Muscle of leg (tissue), 11 donors: ENCODE measurements around the gene CEP112. TPM values are rescaled to one million over a fixed set of nuclear protein-coding genes. Genes with fewer than 3 reads are reported as not detected.

Source experiments
- DNase-seq: peaks from one replicate; pipeline ENCODE4 v3.0.0; 2013
- H3K27ac ChIP-seq: one replicate; pipeline ENCODE4 v1.5.1; 2013; ENCODE audit warnings: mild to moderate bottlenecking, low read length, control low read depth
- H3K27me3 ChIP-seq: one replicate; pipeline ENCODE4 v1.6.1; 2013; ENCODE audit warnings: low read length; ENCODE audit not compliant: control insufficient read depth, insufficient read depth
- H3K36me3 ChIP-seq: one replicate; pipeline ENCODE4 v1.6.1; 2013; ENCODE audit warnings: low read length; ENCODE audit not compliant: control insufficient read depth, insufficient read depth
- H3K4me1 ChIP-seq: one replicate; pipeline ENCODE4 v1.6.1; 2013; ENCODE audit warnings: low read length; ENCODE audit not compliant: control insufficient read depth, insufficient read depth
- H3K4me3 ChIP-seq: one replicate; pipeline ENCODE4 v1.5.1; 2013; ENCODE audit warnings: low read length, control low read depth
- H3K9me3 ChIP-seq: replicated peaks from 2 replicates; pipeline ENCODE4 v1.6.1; 2013; ENCODE audit warnings: low read depth, low read length; ENCODE audit not compliant: control insufficient read depth
- WGBS: methylation state at CpG from one replicate; pipeline ENCODE4 v1.1.5; 2013; ENCODE audit warnings: missing lambda C conversion rate; ENCODE audit not compliant: insufficient coverage; 5-methylcytosine and 5-hydroxymethylcytosine counted together
- polyA plus RNA-seq, 8 donors: library from polyadenylated mRNA; unstranded; fragments of 120-200 nt; gene quantifications; one replicate each; pipeline versions ENCODE4 v1.2.1 to v1.2.3, GENCODE V29; 2013; ENCODE audit warnings: inconsistent platforms in 1 of 8, low replicate concordance in 1 of 8; ENCODE audit not compliant: insufficient read length in 8 of 8, insufficient read depth in 1 of 8
- total RNA-seq: library from RNA; stranded (reverse); fragments of 120-200 nt; gene quantifications from one replicate; pipeline ENCODE4 v1.2.4, GENCODE V29; 2013

Gene CEP112
- total and polyA plus RNA-seq, 9 donors: 11.4 to 19.0 (median 14.8) TPM

DNA sequence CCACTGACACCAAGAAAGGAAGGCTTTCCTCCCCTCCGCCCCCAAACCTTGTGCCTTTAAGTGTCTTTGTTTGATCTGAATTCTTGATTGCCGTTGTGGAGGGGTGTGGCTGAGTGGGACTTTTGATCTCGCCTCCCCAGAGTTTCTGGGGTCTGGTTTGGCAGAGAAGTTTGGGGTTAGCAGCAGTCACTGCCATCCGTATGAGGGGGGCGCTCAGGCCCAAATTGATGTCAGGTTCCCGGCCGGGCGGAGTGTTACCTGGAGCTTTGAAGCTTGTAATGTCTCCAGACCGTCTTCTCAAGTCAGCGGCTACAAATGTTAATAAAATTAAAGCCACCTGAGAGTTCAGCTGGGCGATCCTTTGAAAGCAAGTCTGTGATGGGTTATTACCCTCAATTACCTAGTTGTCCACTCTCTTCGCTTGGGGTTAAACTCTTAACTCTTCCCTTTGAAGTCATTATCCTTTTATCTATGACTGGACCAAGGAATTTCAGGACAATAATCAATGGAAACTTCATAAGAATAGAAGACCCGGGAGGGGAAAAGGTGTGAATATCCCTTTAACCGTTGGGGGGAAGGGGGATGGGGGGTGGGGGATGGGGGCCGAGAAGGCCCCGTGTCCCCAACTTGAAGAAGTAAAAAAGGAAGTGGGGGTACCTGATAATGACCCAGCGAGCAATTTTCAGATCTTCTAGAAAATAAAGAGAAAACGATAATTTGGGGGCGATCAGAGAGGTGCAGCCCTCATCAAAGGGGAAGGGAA, 598.7 kb downstream of the CEP112 start:
- no peaks in the 10 kb centered on the region for H3K9me3 ChIP-seq
- peaks cover 20% of the 10 kb centered on the region for H3K4me1 ChIP-seq
- no peak overlapping the region for H3K4me3 ChIP-seq
- H3K36me3 ChIP-seq: no peaks in the 10 kb centered on the region
- H3K27me3 ChIP-seq: no peaks in the 10 kb centered on the region
- H3K27ac ChIP-seq: no peak overlapping the region
- WGBS: 67% methylated on average over 12 of the region's 19 CpGs
- no peak for DNase-seq

DNA sequence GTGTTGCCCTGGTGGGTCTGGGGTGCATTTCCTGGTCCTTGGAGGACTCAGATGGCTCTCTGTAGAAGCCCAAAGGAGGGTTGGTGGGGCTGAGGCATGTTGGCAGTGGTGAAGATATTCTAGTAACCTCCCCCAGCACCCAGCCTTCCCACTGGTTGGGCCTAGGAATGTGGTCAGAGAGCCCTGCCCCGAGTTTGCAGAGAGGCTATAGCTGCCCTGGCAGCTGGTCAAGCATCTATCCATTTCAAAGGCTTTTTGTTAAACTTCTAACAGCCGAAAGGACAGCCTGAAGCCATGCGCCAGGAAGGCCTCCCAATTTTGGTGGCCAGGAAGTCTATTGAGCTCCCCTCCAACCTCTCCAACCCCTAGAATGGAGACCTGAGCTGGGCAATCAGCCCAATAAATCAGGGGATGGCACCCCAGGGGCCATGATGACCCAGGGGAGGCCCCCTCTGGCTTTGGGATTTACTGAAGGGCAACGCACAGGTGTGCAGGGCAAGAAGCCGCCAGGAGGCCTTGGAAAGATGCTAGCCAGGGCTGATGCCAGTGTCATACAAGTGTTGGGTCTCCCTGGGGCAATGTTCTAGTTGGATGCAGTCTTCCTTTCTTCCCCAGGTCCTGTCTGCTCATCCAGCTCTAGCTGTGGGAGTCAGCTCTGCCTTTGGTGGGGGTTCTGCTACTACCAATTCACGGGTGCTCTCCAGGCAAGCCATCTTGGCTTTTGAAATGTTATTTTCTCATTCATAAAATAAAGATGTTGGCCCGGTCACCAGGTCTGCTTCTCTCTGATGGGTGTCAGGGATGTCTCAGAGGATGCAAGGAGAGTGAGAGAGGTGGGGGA, 599.6 kb downstream of the CEP112 start:
- no peak for DNase-seq
- H3K27me3 ChIP-seq: no peaks in the 10 kb centered on the region
- WGBS: 67% methylated on average over 2 of the region's 7 CpGs
- no peaks in the 10 kb centered on the region for H3K9me3 ChIP-seq
- H3K36me3 ChIP-seq: no peaks in the 10 kb centered on the region
- no peak overlapping the region for H3K27ac ChIP-seq
- no peak overlapping the region for H3K4me3 ChIP-seq
- peaks cover 30% of the 10 kb centered on the region for H3K4me1 ChIP-seq

DNA sequence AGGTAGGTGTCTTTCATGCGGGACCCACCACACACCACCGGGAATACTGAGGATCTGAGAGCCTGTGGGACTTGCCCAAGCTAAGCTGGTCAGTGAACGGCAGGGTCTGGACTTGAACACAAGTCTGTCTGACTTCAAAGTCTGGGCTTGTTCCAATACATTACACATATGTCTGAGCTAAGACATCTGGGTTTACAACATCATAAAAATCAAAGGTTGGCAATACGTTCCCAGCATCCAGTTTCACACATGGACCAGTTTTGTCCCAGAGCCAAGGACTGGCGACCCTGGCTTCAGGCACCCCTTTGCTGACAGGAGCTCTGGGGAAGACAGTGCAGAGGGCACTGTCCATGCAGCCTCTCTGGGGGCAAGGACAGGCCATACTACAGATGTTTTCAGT, 602.6 kb downstream of the CEP112 start:
- Histone ChIP-seq H3K9me3 (no peaks in the 10 kb centered on the region), H3K4me3 (no peak overlapping the region), H3K27ac (no peak overlapping the region), H3K27me3 (no peaks in the 10 kb centered on the region), H3K36me3 (no peaks in the 10 kb centered on the region), H3K4me1 (peaks cover 48% of the 10 kb centered on the region)
- 57% methylated on average over 5 of the region's 5 CpGs for WGBS
- no peak for DNase-seq

DNA sequence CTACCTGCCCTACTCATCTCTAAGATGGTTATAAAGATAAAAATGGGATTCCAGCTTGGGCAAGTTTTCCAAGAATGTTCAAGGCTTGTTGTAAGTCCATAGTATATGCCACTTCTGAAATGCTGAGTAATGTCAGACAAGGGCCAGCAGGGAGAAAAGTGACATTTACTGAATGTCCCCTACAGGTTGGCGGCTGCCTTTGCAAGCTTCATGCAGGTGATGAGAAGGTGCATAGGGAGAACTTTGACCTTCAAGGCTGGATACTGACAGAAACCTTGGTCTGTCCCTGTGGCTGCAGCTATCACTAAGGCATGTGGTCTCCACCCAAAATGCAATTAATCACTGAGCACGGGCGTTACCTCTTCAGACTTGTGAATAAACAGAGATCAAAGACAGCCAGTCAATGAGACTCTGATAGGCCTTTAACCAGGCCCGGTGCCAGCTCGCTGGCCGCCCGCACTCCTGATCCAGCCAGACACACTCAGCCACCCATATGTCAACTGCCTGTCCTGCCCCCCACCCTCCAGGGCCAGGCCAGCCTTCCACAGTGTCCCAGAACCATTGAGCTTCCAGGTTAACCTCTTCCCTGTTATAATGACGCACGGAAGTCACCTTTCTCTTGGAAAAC, 603.6 kb downstream of the CEP112 start:
- H3K4me3 ChIP-seq: no peak overlapping the region
- no peaks in the 10 kb centered on the region for H3K9me3 ChIP-seq
- H3K4me1 ChIP-seq: peaks cover 53% of the 10 kb centered on the region
- H3K27ac ChIP-seq: no peak overlapping the region
- no peak for DNase-seq
- H3K36me3 ChIP-seq: no peaks in the 10 kb centered on the region
- 77% methylated on average over 9 of the region's 9 CpGs for WGBS
- H3K27me3 ChIP-seq: no peaks in the 10 kb centered on the region

DNA sequence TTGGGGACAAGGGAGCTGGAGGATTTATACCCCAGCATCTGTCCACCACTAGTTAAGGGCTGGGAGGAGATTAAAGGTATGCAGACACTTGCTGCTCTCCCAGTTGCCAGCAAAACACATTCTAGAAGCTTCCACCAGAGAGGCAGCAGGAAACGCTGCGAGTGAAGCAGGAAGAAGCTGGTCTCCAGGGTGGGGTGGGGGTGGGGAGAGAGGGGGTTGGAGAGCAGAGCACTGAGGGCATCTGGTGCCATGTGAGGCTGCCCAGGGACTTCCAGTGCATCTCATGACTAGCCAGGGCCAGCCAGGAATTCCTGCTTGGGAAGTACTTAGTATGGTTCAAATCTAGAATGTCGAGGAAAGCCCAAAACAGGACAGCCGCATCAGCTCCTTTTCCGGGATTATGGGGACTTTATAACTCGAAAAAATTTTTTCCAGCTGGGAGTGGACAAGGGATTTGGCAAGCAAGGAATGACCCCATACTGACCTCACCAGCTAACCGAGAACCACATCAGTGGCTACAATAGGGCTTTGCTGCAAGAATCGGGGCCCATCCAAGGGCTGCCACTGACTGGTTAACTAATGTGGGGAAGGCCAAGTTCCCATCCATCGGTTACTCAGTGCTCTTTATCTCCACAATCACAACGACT, 604.3 kb downstream of the CEP112 start:
- peak; percentile 60 for DNase-seq
- Histone ChIP-seq H3K9me3 (no peaks in the 10 kb centered on the region), H3K27ac (peak overlapping the region; percentile 1), H3K36me3 (no peaks in the 10 kb centered on the region), H3K4me1 (peaks cover 53% of the 10 kb centered on the region), H3K4me3 (no peak overlapping the region), H3K27me3 (no peaks in the 10 kb centered on the region)
- 0% methylated on average over 1 of the region's 10 CpGs for WGBS

DNA sequence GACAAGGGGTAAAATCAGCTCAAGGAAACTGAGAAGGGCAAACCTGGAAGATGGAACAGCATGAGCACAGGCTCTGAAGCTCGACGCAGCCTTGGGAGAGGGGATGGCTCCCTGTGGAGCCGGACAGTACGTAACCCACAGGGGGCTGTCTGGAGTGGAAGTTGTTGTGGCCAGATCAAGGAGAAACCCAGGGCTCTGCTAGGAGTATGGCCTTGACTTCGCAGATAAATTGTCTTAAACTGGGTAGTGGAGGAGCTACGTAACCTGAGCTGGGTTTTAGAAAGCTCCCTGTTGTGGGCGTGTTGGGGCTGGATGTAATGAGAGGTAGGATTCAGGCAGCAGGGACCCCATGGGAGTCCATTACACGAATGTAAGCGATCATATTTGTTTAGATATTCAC, 605.0 kb downstream of the CEP112 start:
- no peaks in the 10 kb centered on the region for H3K9me3 ChIP-seq
- no peaks in the 10 kb centered on the region for H3K36me3 ChIP-seq
- peak overlapping the region; percentile 1 for H3K27ac ChIP-seq
- H3K27me3 ChIP-seq: no peaks in the 10 kb centered on the region
- peaks cover 51% of the 10 kb centered on the region for H3K4me1 ChIP-seq
- H3K4me3 ChIP-seq: no peak overlapping the region
- 67% methylated on average over 5 of the region's 9 CpGs for WGBS
- no peak for DNase-seq

Other genes with a start within 250 kb of the CEP112 start
- 0.31 TPM for gene APOH, start 37.3 kb upstream of the CEP112 start, total RNA-seq
- gene APOH, start 37.3 kb upstream of the CEP112 start, polyA plus RNA-seq: 1 to 10 TPM in 2 of 8 donors, under 1 TPM in 2, not detected in 4; 0.09 to 9.8 (median 2.0) TPM
- gene PRKCA, start 110.5 kb upstream of the CEP112 start, total RNA-seq: 2.3 TPM
- gene PRKCA, start 110.5 kb upstream of the CEP112 start, polyA plus RNA-seq: 1 to 10 TPM; 2.7 to 6.5 (median 3.6) TPM